HepG2 (cell line): Measurements from ENCODE around the gene BID. TPM values are rescaled to one million over a fixed set of nuclear protein-coding genes. Genes with fewer than 3 reads are reported as not detected.

ENCODE experiments used
- ATAC-seq: fragments of 200-7000 bp; cut with Tn5 transposase; 3 replicates; pipeline ENCODE4 v1.9.1; 2020; ENCODE audit warnings: mild to moderate bottlenecking, moderate library complexity
- BruUV-seq: library from RNA; stranded (reverse); fragments of 400-500 nt; replicated peaks from 2 replicates; lab custom pipeline; 2021; lab: Mats Ljungman, UMichigan
- CTCF ChIA-PET: fragments of 300-600 bp; formaldehyde crosslinking; extraction: SDS; loops from one replicate; lab custom pipeline; 2021; ENCODE audit warnings: low total read pairs, inconsistent platforms, low intra/inter-chr PET ratio; lab: Yijun Ruan, JAX
- POLR2A ChIA-PET: fragments of 350-600 bp; sonication (Branson Sonifier 250); formaldehyde crosslinking; loops from one replicate; lab custom pipeline; 2020; ENCODE audit warnings: antibody characterized with exemption, inconsistent platforms; lab: Yijun Ruan, JAX
- DNase-seq: peaks from one replicate; pipeline ENCODE4 v3.0.0-alpha.2; 2015; ENCODE audit warnings: low spot score
- FAIRE-seq: peaks from 3 replicates; lab custom pipeline; 2011; peaks lifted over from hg19 to GRCh38; lab: Jason Lieb, UNC
- H2AFZ ChIP-seq: one replicate; pipeline ENCODE4 v1.6.1; 2011; ENCODE audit warnings: low read length, inconsistent platforms
- H3K27ac ChIP-seq: fragments of 300-600 bp; 3 replicates; pipeline ENCODE4 v1.8.0; 2011; ENCODE audit warnings: mixed run types, mild to moderate bottlenecking, mixed read lengths, low read length, inconsistent platforms; ENCODE audit not compliant: insufficient read depth; ENCODE audit errors: extremely low read length
- H3K27me3 ChIP-seq, 2 experiments: fragments of 200-600 bp in 1 of 2; 2 replicates in 1 of 2; 3 replicates in 1 of 2; pipeline versions ENCODE4 v1.6.0 to v1.8.0; 2011; ENCODE audit warnings: low read length in 2 of 2, mild to moderate bottlenecking in 2 of 2, moderate library complexity in 2 of 2, inconsistent platforms in 1 of 2; ENCODE audit not compliant: insufficient read depth in 2 of 2, control insufficient read depth in 1 of 2
- H3K36me3 ChIP-seq, 2 experiments: fragments of 200-600 bp in 1 of 2; replicated peaks in 1 of 2; 2 replicates in 1 of 2; 3 replicates in 1 of 2; pipeline versions ENCODE4 v1.5.1 to v1.8.0; 2011; ENCODE audit warnings: low read length in 2 of 2, inconsistent platforms in 1 of 2; ENCODE audit not compliant: insufficient read depth in 2 of 2, control insufficient read depth in 1 of 2
- H3K4me1 ChIP-seq: 2 replicates; pipeline ENCODE4 v1.5.1; 2012; ENCODE audit warnings: low read length, inconsistent platforms; ENCODE audit not compliant: insufficient read depth
- H3K4me2 ChIP-seq: 2 replicates; pipeline ENCODE4 v1.6.0; 2011; ENCODE audit warnings: low read depth, low read length, inconsistent platforms
- H3K4me3 ChIP-seq, 3 experiments: fragments of 200-600 bp in 1 of 3; sonication (generic), shearing (Covaris generic) in 1 of 3; replicated peaks in 1 of 3; 2 replicates each; pipeline ENCODE4 v1.5.1; 2011 to 2016; ENCODE audit warnings: low read length in 3 of 3, inconsistent platforms in 2 of 3, low read depth in 2 of 3, mild to moderate bottlenecking in 2 of 3, control low read depth in 1 of 3, mixed read lengths in 1 of 3; ENCODE audit not compliant: insufficient read depth in 1 of 3
- H3K79me2 ChIP-seq: one replicate; pipeline ENCODE4 v1.6.1; 2011; ENCODE audit warnings: low read length, inconsistent platforms; ENCODE audit not compliant: insufficient read depth
- H3K9ac ChIP-seq: 2 replicates; pipeline ENCODE4 v1.6.0; 2011; ENCODE audit warnings: mild to moderate bottlenecking, low read depth, low read length, inconsistent platforms; ENCODE audit not compliant: insufficient read depth
- H3K9me3 ChIP-seq: 2 replicates; pipeline ENCODE4 v1.5.1; 2012; ENCODE audit warnings: mild to moderate bottlenecking, low read length
- H4K20me1 ChIP-seq: 2 replicates; pipeline ENCODE4 v1.6.0; 2011; ENCODE audit warnings: inconsistent platforms, mild to moderate bottlenecking, low read length, moderate library complexity; ENCODE audit not compliant: insufficient read depth
- XRCC5 ChIP-seq: fragments of 200-400 bp; formaldehyde crosslinking; optimal IDR thresholded peaks from 2 replicates; pipeline ENCODE3; 2017; ENCODE audit warnings: mild to moderate bottlenecking, low read length
- ZBTB7B ChIP-seq: sonication (generic); formaldehyde crosslinking; IDR thresholded peaks from 2 replicates; pipeline ENCODE4 v1.4.0; 2020; ENCODE audit warnings: missing genetic modification reagents
- WGBS: methylation state at CpG from one replicate; pipeline ENCODE4 v1.1.6; 2017; ENCODE audit warnings: low lambda C conversion rate; 5-methylcytosine and 5-hydroxymethylcytosine counted together
- in situ Hi-C: cut with HindIII; loops from 2 replicates; pipeline ENCODE4 v1.10.0; 2017; ENCODE audit warnings: low pct_unique_long_range_greater_than_20kb; ENCODE audit not compliant: extremely low pct_ligation_motif_present
- intact Hi-C: fragments of 100-400 bp; cut with micrococcal nuclease; formaldehyde crosslinking; loops from one replicate; pipeline ENCODE4 v1.10.0; 2022; ENCODE audit not compliant: unreplicated experiment
- polyA plus RNA-seq, 8 experiments: library from polyadenylated mRNA; depleted of rRNA in 3 of 8; stranded (reverse) in 7 of 8; unstranded in 1 of 8; fragments of >200 nt; fragmentation: Illumina TruSeq in 4 of 8; extraction: Trizol in 4 of 8; gene quantifications; 2 replicates each; pipeline versions ENCODE4 v1.2.1 to v1.2.3, GENCODE V29; 2011 to 2016; ENCODE audit warnings: low read depth in 4 of 8, missing spikeins in 1 of 8, mixed read lengths in 1 of 8; ENCODE audit not compliant: insufficient read depth in 1 of 8
- total RNA-seq, 5 experiments: library from RNA; depleted of rRNA; stranded (reverse); fragments of >200 nt; fragmentation: Illumina TruSeq; extraction: Trizol; gene quantifications; 2 replicates each; pipeline ENCODE4 v1.2.3, GENCODE V29; 2016; ENCODE audit warnings: low read depth in 1 of 5
- TF ChIP-seq, protein P1 (sequence below): sonication (generic); formaldehyde crosslinking; IDR thresholded peaks from 2 replicates; pipeline ENCODE4 v1.4.0; 2020; ENCODE audit warnings: mild to moderate bottlenecking, missing genetic modification reagents
- TF ChIP-seq, protein P2 (sequence below), 2 experiments: IDR thresholded peaks; 2 replicates each; pipeline ENCODE4 v1.6.1; 2011 to 2012; ENCODE audit warnings: low read length in 2 of 2, borderline replicate concordance in 1 of 2, low read depth in 1 of 2, mild to moderate bottlenecking in 1 of 2, moderate library complexity in 1 of 2
- TF ChIP-seq, protein P3 (sequence below): sonication (generic); formaldehyde crosslinking; IDR thresholded peaks from 2 replicates; pipeline ENCODE4 v1.5.1; 2020; ENCODE audit warnings: mild to moderate bottlenecking, missing genetic modification reagents, moderate library complexity

Gene BID
- total and polyA plus RNA-seq, 2 of the 13 experiments (the other 11 are each of a cell fraction or from before 2014, with no cell fraction given) = 35.3 to 51.7 TPM

DNA sequence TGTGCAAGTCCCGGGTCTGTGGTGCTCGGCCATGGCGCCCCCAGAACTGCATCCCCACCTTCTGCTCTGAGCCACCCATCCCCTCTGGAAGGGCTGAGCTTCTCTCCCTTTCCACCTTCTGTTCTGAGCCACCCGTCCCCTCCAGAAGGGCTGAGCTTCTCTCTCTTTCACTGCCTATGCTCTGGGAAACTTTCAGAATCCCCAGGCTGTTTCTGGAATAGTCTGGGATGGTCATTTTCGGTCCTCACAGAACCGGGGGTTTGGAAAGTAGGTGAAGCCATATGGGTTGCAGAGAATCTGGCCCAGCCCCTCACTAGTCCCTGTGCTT lies 3.4 kb upstream of the BID start:
- WGBS = 17% methylated on average over 3 of the region's 6 CpGs
- ATAC-seq (no peak), DNase-seq (no peak), FAIRE-seq (no peak)
- no peaks in the 10 kb centered on the region for H4K20me1 ChIP-seq
- ChIA-PET CTCF (no interaction called here), POLR2A (interaction anchor here (0.9 to 3.4 kb wide), 4 partner anchors 9 to 27 kb away, joined by 3 to 24 read pairs (median 5); no protein-coding TSS in a partner anchor)
- H3K9me3 ChIP-seq = no peaks in the 10 kb centered on the region
- BruUV-seq = no TSS peak
- in situ Hi-C loops (no loop called here), intact Hi-C loops (no loop called here)
- peak overlapping the region; percentile 64 to 81 (median 75) for H3K4me3 ChIP-seq
- H3K4me2 ChIP-seq = peak overlapping the region; percentile 67
- H3K9ac ChIP-seq = peak overlapping the region; percentile 78
- H2AFZ ChIP-seq = no peak overlapping the region
- peak overlapping the region; percentile 80 for H3K27ac ChIP-seq
- H3K36me3 ChIP-seq = no peaks in the 10 kb centered on the region
- no peaks in the 10 kb centered on the region; a peak in 1 of 5 replicates for H3K27me3 ChIP-seq
- H3K4me1 ChIP-seq = peaks cover 81% of the 10 kb centered on the region
- peaks cover 16% of the 10 kb centered on the region for H3K79me2 ChIP-seq
- TF ChIP-seq, protein P1, sequence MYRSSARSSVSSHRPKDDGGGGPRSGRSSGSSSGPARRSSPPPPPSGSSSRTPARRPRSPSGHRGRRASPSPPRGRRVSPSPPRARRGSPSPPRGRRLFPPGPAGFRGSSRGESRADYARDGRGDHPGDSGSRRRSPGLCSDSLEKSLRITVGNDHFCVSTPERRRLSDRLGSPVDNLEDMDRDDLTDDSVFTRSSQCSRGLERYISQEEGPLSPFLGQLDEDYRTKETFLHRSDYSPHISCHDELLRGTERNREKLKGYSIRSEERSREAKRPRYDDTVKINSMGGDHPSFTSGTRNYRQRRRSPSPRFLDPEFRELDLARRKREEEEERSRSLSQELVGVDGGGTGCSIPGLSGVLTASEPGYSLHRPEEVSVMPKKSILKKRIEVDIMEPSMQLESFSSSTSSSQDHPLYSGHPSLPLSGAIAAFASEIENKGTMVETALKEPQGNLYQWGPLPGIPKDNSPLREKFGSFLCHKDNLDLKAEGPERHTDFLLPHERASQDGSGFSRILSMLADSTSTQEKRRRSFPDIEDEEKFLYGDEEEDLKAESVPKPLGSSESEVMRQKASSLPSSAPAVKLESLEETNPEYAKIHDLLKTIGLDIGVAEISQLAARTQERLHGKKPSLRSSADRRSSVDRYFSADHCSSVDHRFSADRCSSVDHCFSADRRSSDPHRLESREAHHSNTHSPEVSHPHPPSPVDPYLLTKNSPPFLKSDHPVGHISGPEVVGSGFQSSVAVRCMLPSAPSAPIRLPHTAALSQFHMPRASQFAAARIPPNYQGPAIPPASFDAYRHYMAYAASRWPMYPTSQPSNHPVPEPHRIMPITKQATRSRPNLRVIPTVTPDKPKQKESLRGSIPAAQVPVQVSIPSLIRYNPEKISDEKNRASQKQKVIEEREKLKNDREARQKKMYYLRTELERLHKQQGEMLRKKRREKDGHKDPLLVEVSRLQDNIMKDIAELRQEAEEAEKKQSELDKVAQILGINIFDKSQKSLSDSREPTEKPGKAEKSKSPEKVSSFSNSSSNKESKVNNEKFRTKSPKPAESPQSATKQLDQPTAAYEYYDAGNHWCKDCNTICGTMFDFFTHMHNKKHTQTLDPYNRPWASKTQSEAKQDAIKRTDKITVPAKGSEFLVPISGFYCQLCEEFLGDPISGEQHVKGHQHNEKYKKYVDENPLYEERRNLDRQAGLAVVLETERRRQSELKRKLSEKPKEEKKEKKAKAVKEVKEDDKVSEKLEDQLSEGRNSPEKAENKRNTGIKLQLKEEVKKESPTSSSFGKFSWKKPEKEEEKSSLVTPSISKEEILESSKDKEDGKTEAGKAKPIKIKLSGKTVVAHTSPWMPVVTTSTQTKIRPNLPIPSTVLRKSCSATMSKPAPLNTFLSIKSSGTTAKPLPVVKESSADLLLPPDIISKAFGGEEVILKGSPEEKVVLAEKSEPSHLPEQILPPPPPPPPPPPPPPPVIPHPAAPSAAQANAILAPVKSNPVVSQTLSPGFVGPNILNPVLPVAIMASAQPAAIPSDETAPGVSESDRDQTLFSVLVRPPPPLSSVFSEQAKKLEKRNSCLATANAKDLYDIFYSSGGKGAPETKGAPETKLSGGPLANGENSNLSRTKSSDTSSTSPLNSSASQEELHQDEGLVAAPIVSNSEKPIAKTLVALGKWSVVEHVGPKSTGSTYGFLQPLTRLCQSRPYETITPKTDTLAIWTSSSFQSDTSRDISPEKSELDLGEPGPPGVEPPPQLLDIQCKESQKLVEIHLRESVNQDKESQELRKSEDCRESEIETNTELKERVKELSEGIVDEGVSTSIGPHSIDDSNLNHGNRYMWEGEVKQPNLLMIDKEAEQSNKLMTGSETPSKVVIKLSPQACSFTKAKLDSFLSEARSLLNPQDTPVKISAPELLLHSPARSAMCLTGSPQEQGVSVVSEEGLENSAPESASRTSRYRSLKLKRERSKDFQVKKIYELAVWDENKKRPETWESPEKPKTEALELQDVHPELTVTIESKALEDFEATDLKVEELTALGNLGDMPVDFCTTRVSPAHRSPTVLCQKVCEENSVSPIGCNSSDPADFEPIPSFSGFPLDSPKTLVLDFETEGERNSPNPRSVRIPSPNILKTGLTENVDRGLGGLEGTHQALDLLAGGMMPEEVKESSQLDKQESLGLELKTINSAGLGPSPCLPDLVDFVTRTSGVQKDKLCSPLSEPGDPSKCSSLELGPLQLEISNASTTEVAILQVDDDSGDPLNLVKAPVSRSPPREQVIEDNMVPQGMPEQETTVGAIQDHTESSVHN (CRISPR knock-in tag) = no peak
- TF ChIP-seq, protein P2, sequence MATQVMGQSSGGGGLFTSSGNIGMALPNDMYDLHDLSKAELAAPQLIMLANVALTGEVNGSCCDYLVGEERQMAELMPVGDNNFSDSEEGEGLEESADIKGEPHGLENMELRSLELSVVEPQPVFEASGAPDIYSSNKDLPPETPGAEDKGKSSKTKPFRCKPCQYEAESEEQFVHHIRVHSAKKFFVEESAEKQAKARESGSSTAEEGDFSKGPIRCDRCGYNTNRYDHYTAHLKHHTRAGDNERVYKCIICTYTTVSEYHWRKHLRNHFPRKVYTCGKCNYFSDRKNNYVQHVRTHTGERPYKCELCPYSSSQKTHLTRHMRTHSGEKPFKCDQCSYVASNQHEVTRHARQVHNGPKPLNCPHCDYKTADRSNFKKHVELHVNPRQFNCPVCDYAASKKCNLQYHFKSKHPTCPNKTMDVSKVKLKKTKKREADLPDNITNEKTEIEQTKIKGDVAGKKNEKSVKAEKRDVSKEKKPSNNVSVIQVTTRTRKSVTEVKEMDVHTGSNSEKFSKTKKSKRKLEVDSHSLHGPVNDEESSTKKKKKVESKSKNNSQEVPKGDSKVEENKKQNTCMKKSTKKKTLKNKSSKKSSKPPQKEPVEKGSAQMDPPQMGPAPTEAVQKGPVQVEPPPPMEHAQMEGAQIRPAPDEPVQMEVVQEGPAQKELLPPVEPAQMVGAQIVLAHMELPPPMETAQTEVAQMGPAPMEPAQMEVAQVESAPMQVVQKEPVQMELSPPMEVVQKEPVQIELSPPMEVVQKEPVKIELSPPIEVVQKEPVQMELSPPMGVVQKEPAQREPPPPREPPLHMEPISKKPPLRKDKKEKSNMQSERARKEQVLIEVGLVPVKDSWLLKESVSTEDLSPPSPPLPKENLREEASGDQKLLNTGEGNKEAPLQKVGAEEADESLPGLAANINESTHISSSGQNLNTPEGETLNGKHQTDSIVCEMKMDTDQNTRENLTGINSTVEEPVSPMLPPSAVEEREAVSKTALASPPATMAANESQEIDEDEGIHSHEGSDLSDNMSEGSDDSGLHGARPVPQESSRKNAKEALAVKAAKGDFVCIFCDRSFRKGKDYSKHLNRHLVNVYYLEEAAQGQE (IDR thresholded peaks at IDR 0.05; ENCODE audit: borderline replicate concordance in 1 of 2, low read depth in 1 of 2, low read length in 2 of 2) = no peak
- TF ChIP-seq XRCC5 (peak; percentile 4), ZBTB7B (CRISPR knock-in tag) (0 out of 2 replicates have a peak, but pooled peaks have one; percentile 9)
- TF ChIP-seq, protein P3, sequence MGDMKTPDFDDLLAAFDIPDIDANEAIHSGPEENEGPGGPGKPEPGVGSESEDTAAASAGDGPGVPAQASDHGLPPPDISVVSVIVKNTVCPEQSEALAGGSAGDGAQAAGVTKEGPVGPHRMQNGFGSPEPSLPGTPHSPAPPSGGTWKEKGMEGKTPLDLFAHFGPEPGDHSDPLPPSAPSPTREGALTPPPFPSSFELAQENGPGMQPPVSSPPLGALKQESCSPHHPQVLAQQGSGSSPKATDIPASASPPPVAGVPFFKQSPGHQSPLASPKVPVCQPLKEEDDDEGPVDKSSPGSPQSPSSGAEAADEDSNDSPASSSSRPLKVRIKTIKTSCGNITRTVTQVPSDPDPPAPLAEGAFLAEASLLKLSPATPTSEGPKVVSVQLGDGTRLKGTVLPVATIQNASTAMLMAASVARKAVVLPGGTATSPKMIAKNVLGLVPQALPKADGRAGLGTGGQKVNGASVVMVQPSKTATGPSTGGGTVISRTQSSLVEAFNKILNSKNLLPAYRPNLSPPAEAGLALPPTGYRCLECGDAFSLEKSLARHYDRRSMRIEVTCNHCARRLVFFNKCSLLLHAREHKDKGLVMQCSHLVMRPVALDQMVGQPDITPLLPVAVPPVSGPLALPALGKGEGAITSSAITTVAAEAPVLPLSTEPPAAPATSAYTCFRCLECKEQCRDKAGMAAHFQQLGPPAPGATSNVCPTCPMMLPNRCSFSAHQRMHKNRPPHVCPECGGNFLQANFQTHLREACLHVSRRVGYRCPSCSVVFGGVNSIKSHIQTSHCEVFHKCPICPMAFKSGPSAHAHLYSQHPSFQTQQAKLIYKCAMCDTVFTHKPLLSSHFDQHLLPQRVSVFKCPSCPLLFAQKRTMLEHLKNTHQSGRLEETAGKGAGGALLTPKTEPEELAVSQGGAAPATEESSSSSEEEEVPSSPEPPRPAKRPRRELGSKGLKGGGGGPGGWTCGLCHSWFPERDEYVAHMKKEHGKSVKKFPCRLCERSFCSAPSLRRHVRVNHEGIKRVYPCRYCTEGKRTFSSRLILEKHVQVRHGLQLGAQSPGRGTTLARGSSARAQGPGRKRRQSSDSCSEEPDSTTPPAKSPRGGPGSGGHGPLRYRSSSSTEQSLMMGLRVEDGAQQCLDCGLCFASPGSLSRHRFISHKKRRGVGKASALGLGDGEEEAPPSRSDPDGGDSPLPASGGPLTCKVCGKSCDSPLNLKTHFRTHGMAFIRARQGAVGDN (CRISPR knock-in tag) = peak; percentile 55
